Peyer's patch (tissue), 4 donors: Measurements from ENCODE around the gene S100A12. TPM values are rescaled to one million over a fixed set of nuclear protein-coding genes. Genes with fewer than 3 reads are reported as not detected.

Source experiments
- DNase-seq, 3 donors: peaks; one replicate each; pipeline ENCODE4 v3.0.0-alpha.2; 2017 to 2019
- H3K27ac ChIP-seq, 4 donors: fragments of 200-600 bp; sonication (generic); one replicate each; pipeline ENCODE4 v1.5.1; 2016 to 2019
- H3K27me3 ChIP-seq, 2 donors: fragments of 200-600 bp; sonication (generic); one replicate each; pipeline ENCODE4 v1.5.1; 2019
- H3K36me3 ChIP-seq, 3 donors: fragments of 200-600 bp; sonication (generic); one replicate each; pipeline ENCODE4 v1.5.1; 2016 to 2019
- H3K4me1 ChIP-seq, 4 donors: fragments of 200-600 bp; sonication (generic); one replicate each; pipeline ENCODE4 v1.5.1; 2016 to 2019
- H3K4me3 ChIP-seq, 4 donors: fragments of 200-600 bp; sonication (generic); 1 replicate in 3 of 4; 2 replicates in 1 of 4; pipeline ENCODE4 v1.5.1; 2016 to 2019; ENCODE audit warnings: mild to moderate bottlenecking in 1 of 4
- H3K9me3 ChIP-seq, 4 donors: fragments of 200-600 bp; sonication (generic); one replicate each; pipeline ENCODE4 v1.5.1; 2016 to 2019; ENCODE audit warnings: mild to moderate bottlenecking in 1 of 4
- POLR2A ChIP-seq, 2 donors: fragments of 450-650 bp; IDR thresholded peaks; one replicate each; pipeline ENCODE4 v1.5.1; 2017; ENCODE audit warnings: antibody characterized with exemption in 2 of 2, mild to moderate bottlenecking in 2 of 2, moderate library complexity in 2 of 2
- total RNA-seq, 4 donors: library from RNA; depleted of rRNA; stranded (reverse); fragments of >200 nt; gene quantifications; one replicate each; pipeline ENCODE4 v1.1.0, GENCODE V29; 2016
- TF ChIP-seq, protein P1 (sequence below), 6 experiments: fragments of 450-650 bp in 4 of 6; fragments of 200-600 bp in 2 of 6; sonication (generic) in 1 of 6; IDR thresholded peaks; one replicate each; pipeline ENCODE4 v1.5.1; 2017 to 2019; ENCODE audit warnings: antibody characterized with exemption in 6 of 6, mild to moderate bottlenecking in 3 of 6, moderate library complexity in 1 of 6

Gene S100A12
- total RNA-seq, 4 donors from 2014 or later: not detected

DNA sequence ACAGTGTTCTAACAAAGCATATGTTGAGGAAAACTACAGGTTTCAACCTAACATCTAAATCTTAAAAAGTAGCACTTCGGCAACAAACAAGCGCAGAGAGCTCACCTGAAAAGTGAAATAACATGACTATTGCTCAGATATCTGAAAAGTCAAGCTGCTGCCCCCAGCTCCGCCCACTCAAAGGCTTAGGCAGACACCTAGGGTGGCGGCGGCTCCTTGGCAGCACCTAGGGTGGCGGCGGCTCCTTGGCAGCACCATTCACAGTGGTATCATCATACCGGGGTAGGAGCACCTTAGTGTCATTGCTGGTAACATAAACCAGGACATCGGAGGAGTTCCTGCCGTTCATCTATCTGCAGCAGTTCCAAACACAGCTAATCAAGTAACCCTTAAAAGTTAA, 4.2 kb upstream of the S100A12 start:
- H3K9me3 ChIP-seq: no peaks in the 10 kb centered on the region
- H3K4me3 ChIP-seq: no peak overlapping the region
- TF ChIP-seq POLR2A (IDR thresholded peaks at IDR 0.05): no peak
- TF ChIP-seq, protein P1, sequence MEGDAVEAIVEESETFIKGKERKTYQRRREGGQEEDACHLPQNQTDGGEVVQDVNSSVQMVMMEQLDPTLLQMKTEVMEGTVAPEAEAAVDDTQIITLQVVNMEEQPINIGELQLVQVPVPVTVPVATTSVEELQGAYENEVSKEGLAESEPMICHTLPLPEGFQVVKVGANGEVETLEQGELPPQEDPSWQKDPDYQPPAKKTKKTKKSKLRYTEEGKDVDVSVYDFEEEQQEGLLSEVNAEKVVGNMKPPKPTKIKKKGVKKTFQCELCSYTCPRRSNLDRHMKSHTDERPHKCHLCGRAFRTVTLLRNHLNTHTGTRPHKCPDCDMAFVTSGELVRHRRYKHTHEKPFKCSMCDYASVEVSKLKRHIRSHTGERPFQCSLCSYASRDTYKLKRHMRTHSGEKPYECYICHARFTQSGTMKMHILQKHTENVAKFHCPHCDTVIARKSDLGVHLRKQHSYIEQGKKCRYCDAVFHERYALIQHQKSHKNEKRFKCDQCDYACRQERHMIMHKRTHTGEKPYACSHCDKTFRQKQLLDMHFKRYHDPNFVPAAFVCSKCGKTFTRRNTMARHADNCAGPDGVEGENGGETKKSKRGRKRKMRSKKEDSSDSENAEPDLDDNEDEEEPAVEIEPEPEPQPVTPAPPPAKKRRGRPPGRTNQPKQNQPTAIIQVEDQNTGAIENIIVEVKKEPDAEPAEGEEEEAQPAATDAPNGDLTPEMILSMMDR (IDR thresholded peaks at IDR 0.05): no peak
- H3K4me1 ChIP-seq: no peaks in the 10 kb centered on the region
- H3K27me3 ChIP-seq: no peaks in the 10 kb centered on the region
- H3K27ac ChIP-seq: no peak overlapping the region
- DNase-seq: no peak
- no peaks in the 10 kb centered on the region for H3K36me3 ChIP-seq

DNA sequence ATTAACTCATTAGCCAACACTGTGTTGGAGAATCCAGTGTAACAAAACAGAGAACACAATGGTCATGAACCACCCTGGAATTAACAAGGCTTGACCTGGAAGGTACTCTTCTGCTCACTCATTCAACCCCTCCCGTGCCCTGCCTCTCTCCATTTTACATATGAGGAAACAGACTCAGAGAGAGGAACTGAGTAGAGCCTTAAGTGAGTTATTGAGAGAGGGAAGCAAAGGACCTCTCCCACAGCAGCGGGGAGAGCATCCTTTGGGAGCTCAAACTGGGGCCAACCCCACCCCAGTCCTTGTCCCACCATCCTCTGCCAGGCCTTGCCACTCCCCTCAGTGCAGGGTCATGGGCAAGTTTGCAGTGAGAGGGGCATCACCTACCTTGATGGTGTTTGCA, 1.4 kb downstream of the S100A12 start:
- Histone ChIP-seq H3K9me3 (no peaks in the 10 kb centered on the region), H3K4me3 (no peak overlapping the region), H3K27ac (no peak overlapping the region), H3K4me1 (no peaks in the 10 kb centered on the region), H3K36me3 (no peaks in the 10 kb centered on the region), H3K27me3 (no peaks in the 10 kb centered on the region)
- TF ChIP-seq POLR2A (IDR thresholded peaks at IDR 0.05): no peak
- TF ChIP-seq, protein P1 (IDR thresholded peaks at IDR 0.05): no peak
- DNase-seq: no peak

DNA sequence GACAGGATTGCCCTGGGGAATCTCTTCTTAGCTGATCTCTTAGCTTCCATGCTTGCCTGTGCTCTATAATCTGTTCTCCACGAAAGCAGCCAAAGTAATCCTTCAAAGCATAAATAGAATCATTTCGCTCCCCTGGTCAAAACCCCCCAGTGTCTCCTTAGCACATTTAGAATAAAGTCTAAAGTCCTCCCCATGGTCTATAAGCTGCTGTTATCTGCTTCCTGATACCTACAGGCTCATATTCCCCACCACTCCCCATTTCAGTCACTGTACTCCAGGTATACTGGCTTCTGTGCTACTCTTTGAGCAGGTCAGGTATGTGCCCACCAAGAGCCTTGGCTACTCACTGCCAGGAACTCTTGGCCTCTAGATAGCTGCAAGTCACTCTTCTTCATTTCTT, 2.9 kb downstream of the S100A12 start:
- no peak overlapping the region for H3K27ac ChIP-seq
- H3K9me3 ChIP-seq: no peaks in the 10 kb centered on the region
- H3K4me3 ChIP-seq: no peak overlapping the region
- no peak for DNase-seq
- TF ChIP-seq POLR2A (IDR thresholded peaks at IDR 0.05): no peak
- TF ChIP-seq, protein P1 (IDR thresholded peaks at IDR 0.05): no peak
- H3K4me1 ChIP-seq: no peaks in the 10 kb centered on the region
- H3K36me3 ChIP-seq: no peaks in the 10 kb centered on the region
- H3K27me3 ChIP-seq: no peaks in the 10 kb centered on the region

DNA sequence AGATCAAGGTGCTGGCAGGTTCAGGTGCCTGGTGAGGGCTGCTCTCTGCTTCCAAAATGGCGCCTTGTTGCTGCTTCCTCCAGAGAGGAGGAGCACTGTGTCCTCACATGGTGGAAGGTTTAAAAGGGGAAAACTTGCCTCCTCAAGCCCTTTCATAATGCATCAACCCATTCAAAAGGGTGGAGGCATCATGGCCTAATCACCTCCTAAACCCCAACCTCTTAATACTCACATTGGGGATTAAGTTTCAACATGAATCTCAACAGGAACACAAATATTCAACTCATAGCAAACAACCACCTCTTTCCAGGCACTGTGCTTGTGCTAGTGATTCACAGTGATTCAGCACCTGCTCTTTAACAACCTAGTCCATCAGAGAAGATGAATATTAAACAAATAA, 4.2 kb downstream of the S100A12 start:
- Histone ChIP-seq H3K4me3 (no peak overlapping the region), H3K9me3 (no peaks in the 10 kb centered on the region), H3K27ac (no peak overlapping the region), H3K27me3 (no peaks in the 10 kb centered on the region), H3K4me1 (no peaks in the 10 kb centered on the region), H3K36me3 (no peaks in the 10 kb centered on the region)
- no peak for DNase-seq
- TF ChIP-seq POLR2A (IDR thresholded peaks at IDR 0.05): no peak
- TF ChIP-seq, protein P1 (IDR thresholded peaks at IDR 0.05): no peak

DNA sequence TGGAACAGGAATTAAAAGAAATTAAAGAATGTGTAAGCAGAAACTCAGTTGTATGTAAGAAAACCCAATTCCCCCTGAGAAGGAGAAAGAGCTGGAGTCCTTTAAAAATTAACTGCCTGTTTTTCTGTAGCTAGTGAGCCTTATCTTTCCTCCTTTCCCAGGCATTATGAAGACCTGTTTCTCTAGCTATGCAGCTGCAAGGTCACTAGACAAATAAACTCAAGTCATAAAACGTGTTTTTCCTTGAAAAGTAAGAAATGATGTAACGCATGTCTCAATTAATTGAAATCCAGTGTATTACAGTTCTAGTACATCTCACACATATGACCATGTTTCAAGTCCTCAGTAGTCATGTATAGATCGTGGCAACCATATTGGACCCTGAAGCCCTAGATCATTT, 5.3 kb downstream of the S100A12 start:
- Histone ChIP-seq H3K27ac (no peak overlapping the region), H3K4me3 (no peak overlapping the region), H3K27me3 (no peaks in the 10 kb centered on the region), H3K4me1 (no peaks in the 10 kb centered on the region), H3K36me3 (no peaks in the 10 kb centered on the region), H3K9me3 (no peaks in the 10 kb centered on the region)
- TF ChIP-seq, protein P1 (IDR thresholded peaks at IDR 0.05): no peak
- TF ChIP-seq POLR2A (IDR thresholded peaks at IDR 0.05): no peak
- no peak for DNase-seq

DNA sequence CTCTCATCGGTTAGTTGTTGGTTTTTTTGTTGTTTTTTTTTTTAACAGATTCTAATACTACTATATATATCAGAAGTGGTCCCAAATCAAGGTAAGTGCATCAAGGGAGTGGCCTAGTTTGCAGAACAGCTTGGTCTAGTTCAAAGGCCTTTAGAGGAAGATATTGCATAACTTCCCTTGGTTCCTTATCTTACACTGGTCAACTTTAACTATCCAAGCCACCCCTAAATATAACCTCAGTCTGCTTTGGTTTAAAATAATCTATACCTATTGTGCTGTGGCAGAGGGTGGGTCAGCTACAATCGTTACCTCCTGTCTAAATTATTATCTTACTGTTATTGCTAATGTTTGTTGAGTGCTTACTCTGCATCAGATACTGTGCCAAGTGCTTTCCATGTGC, 6.9 kb downstream of the S100A12 start:
- Histone ChIP-seq H3K27ac (no peak overlapping the region), H3K36me3 (no peaks in the 10 kb centered on the region), H3K4me3 (no peak overlapping the region), H3K27me3 (no peaks in the 10 kb centered on the region), H3K4me1 (no peaks in the 10 kb centered on the region), H3K9me3 (no peaks in the 10 kb centered on the region)
- no peak for DNase-seq
- no peak for TF ChIP-seq POLR2A (IDR thresholded peaks at IDR 0.05)
- TF ChIP-seq, protein P1 (IDR thresholded peaks at IDR 0.05): no peak
